GM10266 (cell line): ENCODE measurements around the gene IQCH.

ENCODE experiments used
- DNase-seq: peaks from one replicate; pipeline ENCODE4 v3.0.0; 2012; ENCODE audit errors: extremely low spot score
- CTCF ChIP-seq: IDR thresholded peaks from 2 replicates; pipeline ENCODE4 v1.5.1; 2012; ENCODE audit warnings: mild to moderate bottlenecking, low read depth; ENCODE audit not compliant: control insufficient read depth, insufficient read depth; ENCODE audit errors: missing control alignments

Gene IQCH

DNA sequence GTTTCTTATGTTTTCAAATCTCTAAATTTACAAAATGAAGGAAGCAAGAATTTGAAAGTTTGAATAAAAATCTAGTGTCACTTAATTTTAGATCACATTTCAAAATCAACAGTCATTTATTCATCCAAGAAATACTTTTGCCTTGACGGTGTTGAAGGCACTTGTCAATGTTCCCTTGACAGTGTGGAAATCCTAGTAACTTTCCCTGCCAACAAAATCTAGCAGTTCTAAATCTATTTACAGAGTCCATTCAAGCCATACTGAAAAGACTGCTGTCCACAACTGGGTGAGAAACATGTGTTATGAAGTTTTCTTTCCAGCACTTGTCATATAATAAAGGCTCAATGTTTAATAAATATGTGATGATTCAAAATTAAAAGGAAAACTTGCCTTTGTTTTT lies 279.3 kb downstream of the IQCH start:
- DNase-seq, result no peak
- TF ChIP-seq CTCF, result no peak

GRCh38 chr15:67534360-67534759 lies 279.8 kb downstream of the IQCH start:
- no peak for DNase-seq
- TF ChIP-seq CTCF, result no peak

- TF ChIP-seq CTCF, result no peak
- DNase-seq, result no peak
Observed at GRCh38 chr15:67537771-67538170, 283.2 kb downstream of the IQCH start.

DNA sequence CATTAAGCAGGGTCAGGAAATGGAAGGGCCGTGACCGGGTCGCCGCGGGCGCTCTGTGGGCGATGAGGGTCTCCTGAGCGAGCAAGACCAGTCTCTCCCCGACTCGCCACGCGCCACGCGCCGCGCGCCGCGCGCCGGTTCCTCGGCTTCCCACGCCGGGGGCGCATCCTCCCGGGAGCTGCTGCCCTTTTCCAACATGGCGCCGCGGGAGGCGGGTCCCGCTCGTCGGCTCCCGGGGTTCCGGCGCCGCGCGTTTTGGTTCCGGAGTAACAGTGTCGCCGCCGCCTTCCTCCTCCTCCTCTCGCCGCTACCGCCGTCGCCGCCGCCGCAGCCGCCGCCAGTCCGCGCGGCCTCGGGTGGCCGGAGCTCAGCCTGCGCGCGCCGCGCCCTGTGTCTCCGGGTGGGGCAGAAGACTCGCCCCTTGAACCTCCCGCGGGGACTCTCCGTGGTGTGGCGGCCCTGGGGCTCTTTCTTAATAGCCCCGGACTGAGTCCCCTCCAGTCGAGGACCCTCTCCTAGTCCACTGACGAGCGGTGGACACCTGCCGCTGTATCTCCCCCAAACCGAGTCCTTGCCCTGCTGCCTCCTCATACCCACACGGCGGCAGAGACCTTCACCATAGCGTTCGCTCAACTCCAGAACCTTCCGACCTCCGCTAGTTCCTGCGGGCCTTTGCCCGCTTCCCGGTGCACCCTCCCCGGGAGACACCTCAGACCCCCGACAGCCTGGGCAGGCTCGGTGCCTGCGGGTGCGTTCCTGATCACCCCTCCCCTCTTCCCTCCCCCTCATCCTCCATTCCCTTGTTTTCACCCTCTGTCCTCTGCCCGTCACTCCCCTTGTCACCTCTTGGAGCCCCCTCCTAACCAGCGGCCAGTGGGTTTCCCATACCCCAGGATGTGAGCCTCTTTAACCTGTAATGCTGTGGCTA lies 288.1 kb downstream of the IQCH start, which contains the start of gene MAP2K5:
Gene MAP2K5 (plus strand): TSS at position 284 of the 928 bp plus-strand sequence. CDS start 633 bp downstream, at position 917.
- peak; percentile 86 for DNase-seq
- no peak for TF ChIP-seq CTCF

DNA sequence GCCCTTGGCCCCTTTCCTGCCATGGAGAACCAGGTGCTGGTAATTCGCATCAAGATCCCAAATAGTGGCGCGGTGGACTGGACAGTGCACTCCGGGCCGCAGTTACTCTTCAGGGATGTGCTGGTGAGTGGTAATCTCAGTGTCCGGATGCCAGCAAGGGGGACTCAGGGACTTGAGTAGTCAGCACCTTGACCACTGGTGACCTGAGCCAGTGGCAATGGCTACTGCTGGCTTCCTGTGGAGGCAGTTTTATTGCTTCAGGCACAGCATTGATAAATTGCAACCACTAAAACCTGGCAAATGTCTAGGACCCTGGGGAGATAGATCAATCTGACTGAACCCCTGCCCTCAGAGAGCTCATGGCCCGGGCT lies 288.7 kb downstream of the IQCH start:
- peak; percentile 25 for DNase-seq

GRCh38 chr15:67544475-67544874 lies 289.9 kb downstream of the IQCH start:
- DNase-seq, result no peak
- no peak for TF ChIP-seq CTCF

More for the DNA sequence above, 288.7 kb downstream of the IQCH start:
- no peak for TF ChIP-seq CTCF

GRCh38 chr15:67545864-67546263 lies 291.3 kb downstream of the IQCH start:
- no peak for TF ChIP-seq CTCF

More at GRCh38 chr15:67545864-67546263, 291.3 kb downstream of the IQCH start:
- no peak for DNase-seq
